ENCODE data around the gene BLCAP.
"Not testable (repeated sequence)": the region's sequence is repeated elsewhere in the genome, so short reads cannot be mapped to it uniquely, and the experiment has no call there.

BLCAP gene

DNA sequence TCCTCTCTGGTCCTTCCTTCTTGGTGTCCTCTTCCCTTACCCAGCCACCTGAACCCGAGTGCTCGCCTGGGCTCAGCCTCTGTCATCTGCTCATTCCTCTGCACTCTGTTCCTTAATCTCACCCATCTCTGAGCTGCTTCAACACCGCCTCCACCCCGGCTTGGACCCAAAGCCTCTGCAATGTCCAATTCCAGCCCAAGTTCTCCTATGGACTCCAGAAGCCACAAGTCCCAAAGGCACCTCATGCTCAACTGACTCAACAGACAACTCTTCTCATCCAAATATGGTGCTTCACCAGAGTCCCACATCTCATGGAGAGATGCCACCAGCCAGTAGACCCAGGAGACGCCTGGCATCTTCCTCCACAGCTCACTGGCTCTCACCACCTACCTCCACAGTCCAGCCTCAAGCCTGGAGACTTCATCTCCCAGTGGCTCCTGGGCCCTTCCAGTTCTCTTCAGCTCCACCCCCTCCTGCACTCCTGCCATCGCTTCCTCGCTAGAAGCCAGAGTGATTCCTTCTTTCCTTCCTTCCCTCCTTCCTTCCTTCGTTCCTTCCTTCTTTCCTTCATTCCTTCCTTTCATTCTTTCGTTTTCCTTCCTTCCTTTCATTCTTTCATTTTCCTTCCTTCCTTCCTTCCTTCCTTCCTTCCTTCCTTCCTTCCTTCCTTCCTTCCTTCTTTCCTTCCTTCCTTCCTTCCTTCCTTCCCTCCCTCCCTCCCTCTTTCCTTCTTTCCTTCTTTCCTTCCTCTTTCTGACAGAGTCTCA lies 47.6 kb downstream of the BLCAP start:
- no peak for DNase-seq

DNA sequence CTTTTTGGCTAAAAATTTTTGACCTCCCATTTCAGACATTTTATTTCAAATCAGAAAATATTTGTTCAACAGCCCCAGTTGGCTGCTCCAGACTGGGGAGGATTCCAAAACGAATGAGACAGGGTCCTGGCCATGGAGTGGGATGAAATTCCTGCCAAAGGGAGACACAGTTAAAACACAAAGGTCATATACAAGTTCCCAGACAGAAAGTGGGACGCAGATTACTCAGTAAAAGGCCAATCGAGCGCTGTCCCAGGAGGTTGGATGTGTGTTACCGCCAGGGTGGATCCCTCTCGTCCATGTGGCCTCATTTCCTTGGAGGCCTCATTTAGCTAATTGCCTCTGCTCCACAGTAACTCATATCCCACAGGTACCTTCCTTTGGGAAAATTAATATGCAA lies 48.4 kb downstream of the BLCAP start:
- DNase-seq = no peak

DNA sequence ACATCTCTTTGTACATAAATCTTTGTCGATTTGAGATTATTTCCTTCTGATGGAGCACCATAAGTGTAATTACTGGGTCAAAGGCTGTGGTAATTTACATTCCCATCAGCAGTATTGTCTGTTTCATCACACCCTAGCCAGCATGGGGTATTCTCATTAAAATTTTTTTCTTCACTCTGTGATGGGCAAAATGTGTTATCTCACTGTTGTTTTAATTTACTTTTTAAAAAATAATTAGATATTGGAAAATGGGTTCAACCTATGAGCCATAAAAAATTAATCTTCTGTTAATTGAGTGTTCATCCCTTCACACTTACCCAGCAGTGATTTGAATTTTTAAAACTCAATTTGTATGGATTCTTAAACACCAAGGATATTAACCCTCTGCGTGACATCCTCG lies 50.6 kb downstream of the BLCAP start:
- DNase-seq = no peak

DNA sequence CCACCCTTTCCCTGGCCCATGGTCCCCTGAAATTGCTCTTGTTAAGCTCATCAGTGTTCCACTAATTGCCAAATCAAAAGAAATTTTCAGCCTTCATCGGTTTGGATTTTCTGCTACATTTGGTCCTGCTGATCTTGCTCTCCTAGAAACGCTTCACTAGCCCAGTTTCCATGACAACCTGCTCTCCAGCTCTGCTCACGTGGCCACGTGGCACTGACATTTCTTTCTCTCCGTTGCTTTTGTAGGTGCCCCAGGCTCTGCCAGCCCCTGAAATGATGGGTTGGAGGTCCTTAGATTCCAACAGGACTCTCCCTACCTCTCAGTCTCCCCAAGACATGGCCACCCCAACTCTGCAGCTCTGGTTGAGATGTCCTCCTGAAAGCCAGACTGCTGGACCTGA lies 52.4 kb downstream of the BLCAP start:
- DNase-seq = no peak

DNA sequence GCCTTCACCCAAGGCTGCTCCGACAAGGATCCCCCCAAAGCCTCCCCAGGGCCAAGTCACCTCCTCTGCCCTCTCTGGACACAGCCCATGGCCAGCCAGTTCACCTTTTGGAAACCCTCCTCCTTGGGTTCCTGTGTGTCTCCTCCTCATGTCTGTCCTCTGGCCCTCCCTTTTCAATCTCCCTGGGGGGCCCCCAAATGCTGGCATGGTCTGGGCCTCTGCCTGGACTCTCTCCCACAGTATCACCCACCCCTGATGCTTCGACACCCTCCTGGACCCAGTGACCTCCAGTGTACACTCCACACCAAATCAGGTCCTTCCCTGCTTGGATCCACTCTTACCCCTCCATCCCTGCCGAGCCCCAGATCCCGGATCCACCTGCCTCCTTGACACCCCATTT lies 53.3 kb downstream of the BLCAP start:
- DNase-seq = no peak

DNA sequence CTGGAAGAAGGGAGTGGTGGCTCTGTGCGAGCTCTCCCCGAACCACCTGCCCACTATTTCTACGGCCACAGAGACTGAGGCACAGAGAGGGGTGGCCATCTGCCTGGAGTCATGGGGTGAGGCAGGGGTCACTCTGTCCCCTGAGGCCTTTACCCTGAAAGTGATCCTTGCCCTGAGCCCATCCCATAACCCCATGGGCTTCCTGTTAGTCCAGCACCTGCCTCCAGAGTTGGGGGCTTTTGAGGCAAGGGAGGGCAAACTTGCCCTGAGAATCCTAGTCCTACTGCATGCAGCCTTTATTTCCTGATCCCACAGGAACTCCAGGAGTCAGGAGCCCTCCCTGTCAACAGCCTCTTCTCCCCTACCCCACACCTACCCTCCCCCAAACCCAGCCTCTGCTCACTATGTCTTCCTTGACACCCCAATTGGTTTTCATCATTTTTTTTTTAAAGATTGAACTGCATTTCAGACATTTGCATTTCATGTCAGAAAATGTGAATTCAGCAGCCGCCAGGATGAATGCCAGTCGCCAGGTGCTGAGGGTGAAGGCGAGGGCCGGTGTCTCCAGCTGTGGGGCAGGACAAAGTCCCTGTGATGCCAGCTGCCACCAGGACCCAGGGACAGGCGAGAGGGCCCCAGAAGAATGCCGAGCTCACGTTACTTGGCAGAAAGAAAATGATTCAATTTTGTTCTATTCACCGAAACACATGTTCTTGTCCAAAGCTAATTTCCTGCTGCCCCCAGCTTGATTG lies 54.3 kb downstream of the BLCAP start:
- no peak for DNase-seq

DNA sequence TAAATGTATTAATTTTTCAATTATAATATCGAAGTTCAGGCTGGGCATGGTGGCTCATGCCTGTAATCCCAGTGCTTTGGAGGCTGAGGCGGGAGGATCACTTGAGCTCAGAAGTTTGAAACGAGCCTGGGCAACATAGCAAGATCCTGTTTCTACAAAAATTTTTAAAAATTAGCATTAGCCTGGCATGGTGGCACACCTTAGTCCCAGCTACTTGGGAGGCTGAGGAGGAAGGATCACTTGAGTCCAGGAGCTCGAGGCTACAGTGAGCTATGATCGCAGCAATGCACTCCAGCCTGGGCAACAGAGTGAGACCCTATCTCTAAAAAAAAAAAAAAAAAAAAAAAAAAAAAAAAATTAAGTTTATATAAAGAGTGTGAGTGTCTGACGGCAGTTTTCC lies 55.2 kb downstream of the BLCAP start:
- not testable (repeated sequence) for DNase-seq

DNA sequence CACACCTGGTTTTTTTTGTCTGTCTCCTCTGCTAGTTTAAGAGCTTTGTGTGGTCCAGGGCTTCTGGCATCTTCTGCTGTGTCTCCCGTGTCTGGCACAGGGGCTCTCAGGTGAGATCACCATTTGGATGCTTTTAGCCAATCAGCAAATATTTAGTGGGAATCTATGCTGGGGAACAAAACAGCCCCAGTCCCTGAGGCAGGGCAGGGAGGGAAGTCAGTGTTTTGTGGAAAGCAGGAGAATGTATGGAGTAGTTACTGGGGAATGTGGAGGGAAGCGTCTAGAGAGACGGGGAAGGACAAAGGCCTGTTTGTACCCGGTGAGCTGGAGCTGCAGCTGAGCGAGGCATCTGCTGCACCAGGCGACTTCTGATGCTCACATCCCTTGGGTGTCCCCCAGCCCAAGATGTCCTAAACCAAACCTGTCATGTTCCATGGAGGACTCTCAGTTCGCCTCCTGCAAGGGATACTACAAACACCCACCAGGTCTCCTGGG lies 55.9 kb downstream of the BLCAP start:
- DNase-seq = no peak

DNA sequence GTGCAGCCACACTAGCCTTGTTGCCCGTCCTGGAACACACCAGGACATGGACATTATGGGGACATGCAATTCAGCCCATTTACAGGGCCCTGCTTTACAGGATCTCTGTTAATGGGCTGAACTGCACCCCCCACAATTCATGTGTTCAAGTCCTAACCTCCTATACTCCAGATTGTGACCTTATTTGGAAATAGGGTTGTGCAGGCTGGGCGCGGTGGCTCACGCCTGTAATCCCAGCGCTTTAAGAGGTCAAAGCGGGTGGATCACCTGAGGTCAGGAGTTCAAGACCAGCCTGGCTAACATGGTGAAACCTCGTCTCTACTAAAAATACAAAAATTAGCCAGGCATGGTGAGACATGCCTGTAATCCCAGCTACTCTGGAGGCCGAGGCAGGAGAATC lies 57.5 kb downstream of the BLCAP start:
- DNase-seq = not testable (repeated sequence)

DNA sequence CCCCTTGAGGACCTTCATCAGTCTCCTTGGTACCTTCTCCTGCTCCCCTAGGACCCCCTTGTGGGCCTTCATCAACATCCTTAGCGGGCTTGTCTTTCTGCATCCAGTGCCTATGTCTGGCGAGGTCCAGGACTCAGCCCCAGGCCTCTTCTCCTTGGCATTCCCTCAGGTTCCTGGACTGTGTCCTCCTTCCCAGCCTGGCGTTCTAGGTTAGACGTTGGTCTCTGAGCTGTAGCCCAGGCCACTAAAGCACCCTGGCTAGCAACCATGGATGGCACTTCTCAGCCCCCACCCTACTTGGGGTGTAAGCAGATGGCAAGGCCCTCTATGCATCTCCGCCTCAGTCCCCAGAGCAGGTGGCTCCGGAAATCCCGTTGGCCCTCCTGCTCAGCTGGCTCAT lies 58.1 kb downstream of the BLCAP start:
- DNase-seq = no peak

DNA sequence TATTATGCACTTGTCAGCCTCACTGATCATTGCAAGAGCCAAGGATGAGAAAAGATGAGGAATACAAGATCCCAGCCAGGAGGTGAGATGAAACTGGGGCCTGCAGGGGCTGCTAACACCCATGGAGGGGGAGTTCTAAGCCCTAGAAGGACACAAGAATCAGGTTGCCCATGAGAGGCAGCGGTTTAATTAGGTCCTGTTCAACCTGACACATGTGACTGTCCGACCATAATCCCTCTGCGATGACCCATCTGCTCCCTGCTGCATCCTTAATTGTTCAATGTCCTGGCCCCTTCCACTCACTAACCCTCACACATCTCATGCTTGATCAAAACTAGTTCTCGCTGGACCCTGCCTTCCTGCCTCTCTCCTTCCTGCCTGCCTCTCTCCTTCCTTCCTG lies 58.8 kb downstream of the BLCAP start:
- no peak for DNase-seq

Measured in activated gamma-delta T cell (primary cell).